K562 (cell line): ENCODE data around the gene MAP4. TPM values are rescaled to one million over a fixed set of nuclear protein-coding genes. Genes with fewer than 3 reads are reported as not detected.

Source experiments
- ATF7 ChIP-seq: fragments of 450-650 bp; IDR thresholded peaks from 2 replicates; pipeline ENCODE4 v1.7.1; 2014; ENCODE audit warnings: mild to moderate bottlenecking, moderate library complexity
- ERF ChIP-seq: fragments of 450-650 bp; formaldehyde crosslinking; IDR thresholded peaks from 2 replicates; pipeline ENCODE4 v1.4.0; 2020; ENCODE audit warnings: mild to moderate bottlenecking, mixed read lengths
- HMBOX1 ChIP-seq: sonication (generic); IDR thresholded peaks from 2 replicates; pipeline ENCODE4 v1.6.1; 2016
- POLR2A ChIP-seq: fragments of 450-650 bp; conservative IDR thresholded peaks from 2 replicates; pipeline ENCODE4 v1.6.1; 2016
- SRF ChIP-seq, 2 experiments: fragments of 250-450, 450-650 bp in 1 of 2; sonication (Bioruptor Pico) in 1 of 2; sonication (generic) in 1 of 2; formaldehyde crosslinking; IDR thresholded peaks; 2 replicates each; pipeline versions ENCODE4 v1.5.0 to v1.5.1; 2020 to 2022; ENCODE audit warnings: mild to moderate bottlenecking in 1 of 2, missing genetic modification reagents in 1 of 2
- ZBTB11 ChIP-seq, 3 experiments: fragments of 200-800 bp in 1 of 3; fragments of 250-450 bp in 1 of 3; fragments of 450-650 bp in 1 of 3; sonication (Bioruptor Pico) in 1 of 3; sonication (Bioruptor generic) in 1 of 3; formaldehyde crosslinking in 1 of 3; IDR thresholded peaks; 2 replicates each; pipeline versions ENCODE4 v1.6.1 to v1.8.0; 2016 to 2022; ENCODE audit warnings: mild to moderate bottlenecking in 2 of 3, missing genetic modification characterization in 2 of 3, missing compliant biosample characterization in 1 of 3, moderate library complexity in 1 of 3
- ZNF165 ChIP-seq: fragments of 250-450 bp; sonication (Bioruptor Pico); IDR thresholded peaks from 2 replicates; pipeline ENCODE4 v1.4.0; 2020; ENCODE audit warnings: borderline replicate concordance
- polyA plus RNA-seq, 8 experiments: library from polyadenylated mRNA; depleted of rRNA in 4 of 8; stranded (reverse) in 5 of 8; unstranded in 3 of 8; fragments of >200 nt; fragmentation: Nextera tagmentation in 2 of 8; fragmentation: Illumina TruSeq in 1 of 8; extraction: Ambion mirVana in 2 of 8; extraction: Trizol in 1 of 8; gene quantifications; 2 replicates each; pipeline versions ENCODE4 v1.2.1 to v1.2.3, GENCODE V29; 2011 to 2014; ENCODE audit warnings: inconsistent platforms in 1 of 8, missing spikeins in 1 of 8
- total RNA-seq, 7 experiments: library from RNA; depleted of rRNA in 6 of 7; stranded (reverse); fragments of >200 nt in 6 of 7; fragmentation: Illumina TruSeq in 2 of 7; extraction: Trizol in 2 of 7; gene quantifications; 2 replicates each; pipeline versions ENCODE4 v1.2.1 to v1.2.3, GENCODE V29; 2011 to 2021; ENCODE audit warnings: low replicate concordance in 1 of 7
- TF ChIP-seq, protein P1 (sequence below), 2 experiments: fragments of 450-650 bp; formaldehyde crosslinking in 1 of 2; IDR thresholded peaks; 2 replicates each; pipeline versions ENCODE4 v1.4.0 to v1.6.1; 2014 to 2020; ENCODE audit warnings: mild to moderate bottlenecking in 2 of 2, borderline replicate concordance in 1 of 2, low read depth in 1 of 2

The MAP4 gene
- total and polyA plus RNA-seq, 9 of the 15 experiments (the other 6 are each of a cell fraction or from before 2014, with no cell fraction given) = 13.3 to 141 (median 36.8) TPM

DNA sequence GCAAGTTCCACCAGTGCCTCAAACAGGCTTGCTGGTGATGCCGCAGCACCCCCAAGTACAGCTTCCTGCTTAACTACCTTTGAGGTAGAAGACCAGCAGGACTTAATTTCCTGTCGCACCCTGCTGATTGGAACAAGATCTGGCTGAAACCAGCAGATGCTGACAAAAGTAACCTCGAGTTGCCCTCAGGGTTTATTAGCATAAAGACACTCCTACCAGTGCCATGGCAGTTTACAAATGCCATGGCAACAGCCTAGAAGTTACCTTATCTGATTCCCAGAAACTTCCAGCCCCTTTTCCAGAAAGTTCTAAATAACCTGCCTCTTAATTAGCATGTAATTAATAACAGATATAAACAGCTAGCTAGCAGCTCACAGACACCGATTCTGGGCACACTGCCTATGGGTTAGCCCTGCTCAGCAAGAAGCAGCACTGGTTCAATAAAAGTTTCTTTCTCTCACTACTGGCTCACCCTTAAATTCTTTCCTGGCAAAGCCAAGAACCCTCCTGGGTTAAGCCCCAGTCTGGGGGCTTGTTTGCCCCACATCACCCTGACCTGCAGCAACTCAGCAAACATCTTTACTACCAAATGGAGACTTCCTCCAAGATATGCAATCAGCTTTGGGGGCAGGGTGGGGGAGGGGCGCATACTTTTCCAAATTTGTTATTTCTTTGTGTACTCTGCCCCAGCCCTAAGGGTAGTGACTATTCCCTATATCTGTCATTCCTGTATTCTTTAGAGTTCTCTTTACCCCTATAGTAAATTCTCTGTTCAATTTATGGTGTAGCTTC is 54.2 kb downstream of the MAP4 start (continued):
- peak; percentile 55; the same call in 1 of the 2 replicates for TF ChIP-seq HMBOX1
- 0 out of 2 replicates have a peak, but pooled peaks have one; percentile 44 for TF ChIP-seq ZNF165 (CRISPR knock-in tag)
- TF ChIP-seq POLR2A = no peak
- TF ChIP-seq SRF (CRISPR knock-in tag; IDR thresholded peaks at IDR 0.05) = peak in 1 of 2 experiments; percentile 32; a peak in 1 of 4 replicates
- TF ChIP-seq ERF (CRISPR knock-in tag) = 0 out of 2 replicates have a peak, but pooled peaks have one; percentile 48
- TF ChIP-seq, protein P1, sequence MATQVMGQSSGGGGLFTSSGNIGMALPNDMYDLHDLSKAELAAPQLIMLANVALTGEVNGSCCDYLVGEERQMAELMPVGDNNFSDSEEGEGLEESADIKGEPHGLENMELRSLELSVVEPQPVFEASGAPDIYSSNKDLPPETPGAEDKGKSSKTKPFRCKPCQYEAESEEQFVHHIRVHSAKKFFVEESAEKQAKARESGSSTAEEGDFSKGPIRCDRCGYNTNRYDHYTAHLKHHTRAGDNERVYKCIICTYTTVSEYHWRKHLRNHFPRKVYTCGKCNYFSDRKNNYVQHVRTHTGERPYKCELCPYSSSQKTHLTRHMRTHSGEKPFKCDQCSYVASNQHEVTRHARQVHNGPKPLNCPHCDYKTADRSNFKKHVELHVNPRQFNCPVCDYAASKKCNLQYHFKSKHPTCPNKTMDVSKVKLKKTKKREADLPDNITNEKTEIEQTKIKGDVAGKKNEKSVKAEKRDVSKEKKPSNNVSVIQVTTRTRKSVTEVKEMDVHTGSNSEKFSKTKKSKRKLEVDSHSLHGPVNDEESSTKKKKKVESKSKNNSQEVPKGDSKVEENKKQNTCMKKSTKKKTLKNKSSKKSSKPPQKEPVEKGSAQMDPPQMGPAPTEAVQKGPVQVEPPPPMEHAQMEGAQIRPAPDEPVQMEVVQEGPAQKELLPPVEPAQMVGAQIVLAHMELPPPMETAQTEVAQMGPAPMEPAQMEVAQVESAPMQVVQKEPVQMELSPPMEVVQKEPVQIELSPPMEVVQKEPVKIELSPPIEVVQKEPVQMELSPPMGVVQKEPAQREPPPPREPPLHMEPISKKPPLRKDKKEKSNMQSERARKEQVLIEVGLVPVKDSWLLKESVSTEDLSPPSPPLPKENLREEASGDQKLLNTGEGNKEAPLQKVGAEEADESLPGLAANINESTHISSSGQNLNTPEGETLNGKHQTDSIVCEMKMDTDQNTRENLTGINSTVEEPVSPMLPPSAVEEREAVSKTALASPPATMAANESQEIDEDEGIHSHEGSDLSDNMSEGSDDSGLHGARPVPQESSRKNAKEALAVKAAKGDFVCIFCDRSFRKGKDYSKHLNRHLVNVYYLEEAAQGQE (IDR thresholded peaks at IDR 0.05; ENCODE audit: borderline replicate concordance) = peak; percentile 95
- TF ChIP-seq, protein P1 (CRISPR knock-in tag; IDR thresholded peaks at IDR 0.05; ENCODE audit: low read depth) = no peak
- TF ChIP-seq ZBTB11 (CRISPR knock-in tag; IDR thresholded peaks at IDR 0.05) = peak in 1 of 3 experiments; percentile 77; a peak in 2 of 6 replicates
- TF ChIP-seq ATF7 = 0 out of 2 replicates have a peak, but pooled peaks have one; percentile 5
